HG02588 (cell line): Measurements from ENCODE around the gene ACVR1.
"Not testable (repeated sequence)": the region's sequence is repeated elsewhere in the genome, so short reads cannot be mapped to it uniquely, and the experiment has no call there.

ENCODE experiments used
- ATAC-seq: cut with Tn5 transposase; IDR thresholded peaks from one replicate; pipeline ENCODE4 v1.9.1; 2021; ENCODE audit warnings: mild to moderate bottlenecking, moderate library complexity; ENCODE audit not compliant: unreplicated experiment

ACVR1 gene

DNA sequence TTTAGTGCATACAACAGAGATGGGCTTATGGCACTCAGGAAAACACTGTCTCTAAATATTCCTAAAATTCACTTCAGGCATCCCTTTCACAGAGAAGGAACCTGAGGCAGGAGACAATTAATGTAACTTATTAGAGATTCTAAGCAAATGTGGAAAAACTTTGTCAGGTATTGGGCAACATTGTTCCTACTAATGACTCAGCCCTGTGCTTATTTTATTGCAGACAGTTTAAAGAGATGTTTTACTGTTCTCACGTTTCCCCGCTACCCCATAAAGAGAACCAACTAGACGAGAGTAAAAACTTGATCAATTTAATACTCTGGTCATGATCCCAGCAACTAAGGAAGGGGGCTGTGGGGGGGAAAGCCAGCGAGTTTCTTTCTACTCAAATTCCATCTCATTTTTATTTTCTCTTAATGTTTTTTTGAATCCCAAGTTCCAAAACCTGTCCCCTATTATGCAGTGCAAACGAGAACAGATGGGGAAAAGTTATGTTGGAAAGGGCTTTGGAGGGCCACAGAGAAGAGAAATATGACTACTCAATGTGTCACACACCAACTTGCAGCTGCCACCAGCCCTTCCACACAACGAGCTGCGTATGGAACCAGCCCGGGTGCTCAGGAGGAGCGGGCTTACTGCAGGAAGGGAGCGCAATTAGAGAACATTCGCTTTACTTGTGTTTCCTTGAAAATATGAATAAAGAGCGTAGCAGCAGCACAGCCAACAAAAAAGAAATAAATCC lies 18.7 kb upstream of the ACVR1 start:
- no peak for ATAC-seq

DNA sequence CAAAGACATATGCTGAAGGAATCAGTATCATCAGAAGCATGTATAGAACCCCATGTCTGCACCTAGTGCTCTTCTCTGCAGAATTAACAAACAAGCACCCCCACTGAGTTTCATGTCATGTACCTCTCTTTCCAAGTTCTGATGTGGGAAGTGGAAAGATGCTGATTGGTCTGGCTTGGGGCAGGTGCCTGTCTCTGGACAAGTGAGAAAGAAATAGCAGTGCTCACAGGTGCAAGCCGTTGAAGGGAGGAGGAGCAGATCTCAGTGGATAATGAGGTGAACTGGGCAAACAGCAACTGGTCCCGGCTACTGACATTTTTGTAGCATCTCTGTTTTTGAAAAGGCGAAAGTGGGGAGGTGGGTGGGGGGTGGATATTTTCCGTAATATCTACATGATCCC lies 17.5 kb upstream of the ACVR1 start:
- ATAC-seq, result no peak

- no peak for ATAC-seq
These were observed 15.5 kb upstream of the ACVR1 start for GRCh38 chr2:157891643-157892041.

DNA sequence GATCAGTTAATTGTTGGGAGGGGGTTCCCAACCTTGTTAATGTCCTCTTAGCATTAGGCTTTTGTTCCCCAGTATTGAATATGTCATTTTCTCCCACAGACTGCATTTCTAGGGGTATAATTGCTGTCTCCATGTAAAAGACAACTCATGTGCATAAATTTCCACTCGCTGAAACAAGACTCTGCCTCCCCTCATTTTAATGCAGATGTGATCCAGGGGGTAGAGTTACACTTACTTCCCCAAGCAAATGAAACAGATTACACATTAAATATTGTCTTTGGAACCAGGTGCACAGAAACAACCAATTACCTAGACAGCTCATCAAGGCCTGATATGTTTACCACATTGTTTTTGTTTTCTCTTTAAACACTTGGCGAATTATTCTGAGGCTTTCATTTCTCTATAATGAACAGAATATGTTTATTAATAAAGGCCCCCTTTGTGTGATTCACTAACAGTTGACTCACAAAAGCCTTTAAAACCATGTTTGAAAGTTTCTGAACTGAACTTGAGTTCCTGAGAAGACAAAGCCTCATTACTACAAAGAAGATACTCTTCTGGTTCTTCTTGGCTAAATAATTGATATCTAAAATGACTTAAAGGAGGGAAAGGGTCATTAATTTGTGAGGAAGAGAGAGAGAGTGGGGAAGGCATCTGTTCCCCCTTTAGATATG lies 15.0 kb upstream of the ACVR1 start:
- ATAC-seq, result no peak

DNA sequence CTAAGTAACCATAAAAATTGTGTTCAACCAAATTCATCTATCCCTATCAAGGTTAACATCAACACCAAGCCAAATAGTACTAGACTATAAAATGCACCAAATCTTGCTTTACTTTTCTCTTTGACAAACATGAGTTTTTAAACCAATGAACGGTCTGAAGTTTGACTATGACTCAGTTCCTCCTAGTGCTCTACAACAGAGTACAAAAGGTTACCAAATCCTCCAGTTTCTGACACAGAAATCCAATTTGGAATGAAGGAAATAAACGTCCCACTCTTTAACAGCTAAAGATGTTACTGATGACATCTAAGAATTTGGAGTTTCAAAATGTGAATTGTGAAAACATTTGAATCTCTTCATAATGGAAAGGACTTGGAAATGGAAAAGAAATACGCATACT lies 11.8 kb upstream of the ACVR1 start:
- no peak for ATAC-seq

GRCh38 chr2:157884533-157884932 lies 8.4 kb upstream of the ACVR1 start:
- ATAC-seq, result not testable (repeated sequence)

- no peak for ATAC-seq
These were observed 4.8 kb upstream of the ACVR1 start for GRCh38 chr2:157880927-157881326.

DNA sequence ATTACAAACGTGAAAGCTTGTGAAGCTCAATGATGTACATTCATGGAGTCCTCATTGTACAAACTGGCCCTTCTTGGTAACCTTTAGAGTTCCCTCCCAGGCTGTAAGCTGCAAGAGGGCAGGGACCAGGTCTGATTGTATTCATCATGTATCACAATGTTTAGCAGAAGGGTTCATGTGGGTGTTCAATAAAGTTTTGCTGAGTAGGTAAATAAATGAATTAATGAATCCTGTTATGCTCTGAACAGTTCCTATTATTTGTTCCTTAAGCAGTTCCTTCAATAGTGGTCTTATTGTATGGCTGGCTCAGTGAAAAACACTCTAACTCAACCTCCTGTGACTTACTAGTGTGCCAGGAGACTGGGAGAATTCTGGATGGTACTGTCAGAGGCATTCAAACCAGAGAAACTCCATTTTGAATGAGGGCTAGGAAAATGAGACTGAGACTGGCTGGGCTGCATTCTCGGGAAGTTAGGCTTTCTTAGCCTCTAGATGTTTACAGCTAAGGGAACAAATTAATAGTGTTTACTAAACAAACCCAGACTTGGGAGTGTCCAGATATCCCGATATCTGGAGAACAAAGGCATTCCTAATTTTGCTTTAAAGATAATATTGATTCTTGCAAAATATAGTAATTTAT lies 1.8 kb upstream of the ACVR1 start:
- no peak for ATAC-seq

DNA sequence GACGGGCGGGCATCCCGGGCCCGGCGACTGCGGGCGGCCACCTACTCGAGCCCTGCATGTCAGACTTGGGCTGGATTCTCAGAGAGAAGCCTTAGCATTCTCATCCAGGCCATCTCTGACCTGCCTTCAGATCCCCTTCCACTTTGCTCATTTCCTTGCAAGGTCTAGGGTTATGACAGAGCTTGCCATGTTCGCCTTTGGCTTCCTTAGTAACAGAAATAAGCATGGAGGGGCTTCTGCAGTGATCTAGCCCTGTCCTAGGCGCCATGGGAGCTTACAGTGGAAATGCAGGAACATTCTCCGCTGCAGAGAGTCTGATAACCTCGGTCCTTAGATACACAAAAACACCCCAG lies 632 bp upstream of the ACVR1 start:
- no peak for ATAC-seq

GRCh38 chr2:157875641-157876065 lies 477 bp downstream of the ACVR1 start:
- peak; percentile 46 for ATAC-seq

DNA sequence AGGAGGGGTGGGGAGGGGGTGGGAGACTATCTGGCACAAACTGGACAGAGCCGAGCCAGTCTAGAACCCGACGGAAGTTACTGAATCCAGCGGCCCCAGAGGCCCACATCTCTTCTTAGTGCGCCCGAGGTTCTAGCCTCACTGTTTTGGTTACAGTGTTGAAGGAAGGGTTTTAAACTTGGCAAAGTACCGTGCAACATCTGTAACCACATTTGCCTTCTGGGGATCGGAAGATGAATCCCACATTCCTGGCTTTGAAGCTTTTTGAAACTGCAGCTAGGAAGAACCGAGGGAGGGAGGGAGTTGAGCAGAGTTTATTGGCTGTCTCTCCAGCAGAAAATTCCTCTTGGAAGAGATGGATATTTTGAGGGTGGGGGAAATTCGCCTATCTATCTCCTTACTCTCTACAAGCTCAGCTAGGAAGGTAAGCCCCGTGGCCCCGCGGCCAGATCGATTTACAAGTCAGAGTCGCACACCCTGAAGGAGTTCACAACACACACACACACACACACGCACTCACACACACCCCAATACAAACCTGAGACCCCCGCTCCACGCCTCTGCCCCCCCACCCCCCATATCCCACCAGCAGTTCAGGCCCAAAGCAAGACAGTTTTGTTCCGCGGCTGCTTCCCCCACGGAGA lies 1.0 kb downstream of the ACVR1 start:
- no peak for ATAC-seq

- no peak for ATAC-seq
These were observed 1.8 kb downstream of the ACVR1 start for GRCh38 chr2:157874348-157874747.

GRCh38 chr2:157872791-157873190 lies 3.3 kb downstream of the ACVR1 start:
- no peak for ATAC-seq

- no peak for ATAC-seq
These were observed 4.7 kb downstream of the ACVR1 start for GRCh38 chr2:157871415-157871814.

DNA sequence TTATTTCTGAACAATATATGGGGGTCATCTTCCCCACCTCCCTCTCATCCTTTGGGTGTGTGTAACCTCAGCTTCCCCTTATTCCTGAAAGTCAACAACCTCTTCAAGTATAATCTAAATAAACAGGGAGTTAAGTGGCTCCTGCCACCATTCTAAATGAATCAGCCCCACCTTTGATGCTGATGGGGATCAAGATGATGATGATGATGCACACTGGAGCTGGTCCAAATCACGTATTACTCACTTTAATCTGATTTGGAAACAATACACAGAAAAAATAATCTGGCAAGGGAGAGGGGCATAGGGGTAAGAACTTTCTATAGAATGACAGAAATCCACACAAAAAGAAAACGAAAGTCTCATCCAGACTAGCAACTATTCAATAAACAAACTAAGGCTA lies 7.1 kb downstream of the ACVR1 start:
- ATAC-seq, result no peak

DNA sequence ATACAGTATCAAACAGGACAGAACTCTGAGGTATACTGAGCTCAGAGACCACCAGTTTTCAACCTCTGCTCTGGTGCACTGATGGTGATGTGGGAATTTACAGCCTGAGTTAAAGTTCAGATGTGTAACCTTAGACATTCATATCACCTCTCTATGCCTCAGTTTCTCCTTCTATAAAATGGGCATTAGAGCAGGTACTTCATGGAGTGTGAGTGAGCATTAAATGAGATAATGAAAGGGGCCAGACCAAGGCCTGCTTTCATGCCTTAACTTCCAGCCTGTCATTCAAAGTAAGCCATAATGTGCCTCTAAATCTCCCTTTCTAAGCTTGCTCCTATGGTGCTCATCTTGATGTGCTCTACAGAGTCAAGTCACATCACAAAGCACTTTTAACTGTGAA lies 8.4 kb downstream of the ACVR1 start:
- ATAC-seq, result no peak

- ATAC-seq, result no peak
These were observed 9.2 kb downstream of the ACVR1 start for GRCh38 chr2:157866666-157867642.

DNA sequence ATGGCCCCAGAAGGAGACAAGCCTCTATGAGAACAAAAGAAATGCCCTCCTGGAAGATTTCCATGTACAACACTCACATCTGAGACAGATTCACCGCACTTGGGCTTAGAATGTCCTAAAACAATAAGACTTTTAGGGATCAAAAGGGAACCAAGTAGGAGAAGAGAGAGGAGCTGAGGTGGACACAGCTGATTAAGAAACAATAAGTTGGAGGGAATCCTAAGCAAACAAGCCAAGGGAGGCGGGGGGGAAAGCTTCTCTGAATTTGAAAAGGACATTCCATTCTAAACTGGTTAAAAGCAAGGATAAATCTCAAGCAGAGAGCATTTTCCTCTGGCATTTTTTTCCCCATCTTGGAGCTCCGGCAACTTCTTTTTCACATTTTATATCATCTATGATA lies 9.9 kb downstream of the ACVR1 start:
- ATAC-seq, result no peak

DNA sequence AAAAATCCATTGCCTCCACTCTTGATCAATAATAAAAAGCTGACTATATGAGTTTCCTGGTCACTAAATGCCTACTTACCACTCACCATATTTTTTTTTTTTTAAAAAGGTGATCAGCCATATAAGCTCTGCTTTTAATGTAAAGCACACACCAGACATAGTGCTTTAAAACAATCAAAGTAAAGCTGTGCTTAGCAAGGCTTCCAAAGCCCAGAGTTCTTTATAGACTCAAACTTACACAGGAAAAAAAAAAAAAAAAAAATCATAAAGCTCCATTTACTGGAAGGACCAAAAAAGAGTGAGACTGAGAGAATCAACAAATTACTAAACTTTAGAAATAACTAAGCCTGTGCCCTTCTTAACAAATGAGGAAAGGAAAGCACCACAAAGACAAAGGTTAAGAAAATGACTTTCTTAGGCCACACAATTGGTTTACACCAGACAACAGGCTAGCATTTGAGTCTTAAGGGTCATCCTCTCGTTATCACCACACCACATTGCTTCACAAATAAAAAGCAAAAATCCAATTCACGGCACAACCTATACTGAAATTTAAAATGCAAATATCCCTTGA lies 11.2 kb downstream of the ACVR1 start:
- ATAC-seq, result no peak

DNA sequence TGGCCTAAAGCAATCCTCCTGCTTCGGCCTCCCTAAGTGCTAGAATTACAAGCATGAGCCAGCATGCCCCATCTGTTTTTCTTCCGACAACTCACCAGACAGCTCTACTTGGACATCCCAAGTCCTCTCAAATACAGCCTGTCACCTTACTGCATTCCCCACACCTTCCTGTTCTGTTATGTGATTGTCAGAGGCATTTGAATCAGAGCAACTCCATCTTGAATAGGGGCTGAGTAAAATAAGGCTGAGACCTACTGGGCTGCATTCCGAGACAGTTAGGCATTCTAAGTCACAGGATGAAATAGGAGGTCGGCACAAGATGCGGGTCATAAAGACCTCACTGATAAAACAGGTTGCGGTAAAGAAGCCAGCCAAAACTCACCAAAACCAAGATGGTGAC lies 17.3 kb downstream of the ACVR1 start:
- ATAC-seq, result no peak
